BE2C (cell line): ENCODE data around the gene DUSP11.
A peak's percentile ranks its signal among the peaks of the same experiment; 100 is the strongest.
"Not testable (repeated sequence)": the region's sequence is repeated elsewhere in the genome, so short reads cannot be mapped to it uniquely, and the experiment has no call there.

Experiments used
- DNase-seq: peaks from one replicate; pipeline ENCODE4 v3.0.0-alpha.2; 2020
- H3K27me3 ChIP-seq: fragments of 250-450 bp; sonication (Bioruptor Pico); 2 replicates; pipeline ENCODE4 v1.5.1; 2020; ENCODE audit warnings: mild to moderate bottlenecking
- H3K36me3 ChIP-seq: fragments of 250-450 bp; sonication (Bioruptor Pico); 2 replicates; pipeline ENCODE4 v1.5.1; 2020; ENCODE audit warnings: mild to moderate bottlenecking
- H3K4me1 ChIP-seq: fragments of 250-450 bp; sonication (Bioruptor Pico); 2 replicates; pipeline ENCODE4 v1.5.1; 2020
- H3K4me3 ChIP-seq: 2 replicates; pipeline ENCODE4 v1.5.1; 2011; ENCODE audit warnings: low read depth, low read length
- H3K9me3 ChIP-seq: fragments of 250-450 bp; sonication (Bioruptor Pico); 2 replicates; pipeline ENCODE4 v1.5.1; 2020
- TF ChIP-seq, protein P1 (sequence below): IDR thresholded peaks from 2 replicates; pipeline ENCODE4 v1.5.1; 2012; ENCODE audit warnings: mild to moderate bottlenecking, low read depth, low read length

DUSP11 gene

DNA sequence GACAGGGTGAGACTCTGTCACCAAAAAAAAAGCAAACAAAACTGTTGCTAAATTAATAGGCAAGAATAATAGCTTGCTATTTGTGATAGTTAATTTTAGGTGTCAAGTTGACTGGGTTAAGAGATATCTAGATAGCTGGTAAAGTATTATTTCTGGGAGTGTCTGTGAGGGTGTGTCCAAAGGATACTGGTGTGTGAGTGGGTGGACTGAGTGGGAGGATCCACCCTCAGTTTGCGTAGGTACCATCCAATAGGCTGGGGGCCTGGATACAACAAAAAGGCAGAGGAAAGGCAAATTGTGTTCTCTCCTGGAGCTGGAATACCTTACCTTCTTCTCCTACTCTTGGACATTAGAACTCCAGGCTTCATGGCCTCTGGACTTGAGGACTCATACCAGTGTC, 15.0 kb downstream of the DUSP11 start:
- DNase-seq = no peak
- Histone ChIP-seq H3K36me3 (no peaks in the 10 kb centered on the region; the same call in 1 of the 2 replicates), H3K4me3 (no peak overlapping the region), H3K27me3 (no peaks in the 10 kb centered on the region), H3K4me1 (no peaks in the 10 kb centered on the region), H3K9me3 (no peaks in the 10 kb centered on the region)
- TF ChIP-seq, protein P1, sequence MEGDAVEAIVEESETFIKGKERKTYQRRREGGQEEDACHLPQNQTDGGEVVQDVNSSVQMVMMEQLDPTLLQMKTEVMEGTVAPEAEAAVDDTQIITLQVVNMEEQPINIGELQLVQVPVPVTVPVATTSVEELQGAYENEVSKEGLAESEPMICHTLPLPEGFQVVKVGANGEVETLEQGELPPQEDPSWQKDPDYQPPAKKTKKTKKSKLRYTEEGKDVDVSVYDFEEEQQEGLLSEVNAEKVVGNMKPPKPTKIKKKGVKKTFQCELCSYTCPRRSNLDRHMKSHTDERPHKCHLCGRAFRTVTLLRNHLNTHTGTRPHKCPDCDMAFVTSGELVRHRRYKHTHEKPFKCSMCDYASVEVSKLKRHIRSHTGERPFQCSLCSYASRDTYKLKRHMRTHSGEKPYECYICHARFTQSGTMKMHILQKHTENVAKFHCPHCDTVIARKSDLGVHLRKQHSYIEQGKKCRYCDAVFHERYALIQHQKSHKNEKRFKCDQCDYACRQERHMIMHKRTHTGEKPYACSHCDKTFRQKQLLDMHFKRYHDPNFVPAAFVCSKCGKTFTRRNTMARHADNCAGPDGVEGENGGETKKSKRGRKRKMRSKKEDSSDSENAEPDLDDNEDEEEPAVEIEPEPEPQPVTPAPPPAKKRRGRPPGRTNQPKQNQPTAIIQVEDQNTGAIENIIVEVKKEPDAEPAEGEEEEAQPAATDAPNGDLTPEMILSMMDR = no peak

- no peak overlapping the region for H3K4me3 ChIP-seq
- H3K27me3 ChIP-seq = no peaks in the 10 kb centered on the region
- H3K9me3 ChIP-seq = no peaks in the 10 kb centered on the region
- H3K4me1 ChIP-seq = no peaks in the 10 kb centered on the region
- no peaks in the 10 kb centered on the region; the same call in 1 of the 2 replicates for H3K36me3 ChIP-seq
- DNase-seq = no peak
- TF ChIP-seq, protein P1 = no peak
These were observed 17.3 kb downstream of the DUSP11 start for GRCh38 chr2:73762571-73762970.

- no peak for DNase-seq
- H3K36me3 ChIP-seq = no peaks in the 10 kb centered on the region; the same call in 1 of the 2 replicates
- TF ChIP-seq, protein P1 = no peak
- H3K9me3 ChIP-seq = no peaks in the 10 kb centered on the region
- no peaks in the 10 kb centered on the region for H3K27me3 ChIP-seq
- H3K4me1 ChIP-seq = no peaks in the 10 kb centered on the region
- H3K4me3 ChIP-seq = no peak overlapping the region
These were observed 20.0 kb downstream of the DUSP11 start for GRCh38 chr2:73759904-73760303.

- no peaks in the 10 kb centered on the region for H3K9me3 ChIP-seq
- DNase-seq = no peak
- no peaks in the 10 kb centered on the region for H3K27me3 ChIP-seq
- H3K4me3 ChIP-seq = no peak overlapping the region
- TF ChIP-seq, protein P1 = no peak
- H3K36me3 ChIP-seq = no peaks in the 10 kb centered on the region; the same call in 1 of the 2 replicates
- H3K4me1 ChIP-seq = no peaks in the 10 kb centered on the region
These were observed 20.6 kb downstream of the DUSP11 start for GRCh38 chr2:73759285-73759764.

DNA sequence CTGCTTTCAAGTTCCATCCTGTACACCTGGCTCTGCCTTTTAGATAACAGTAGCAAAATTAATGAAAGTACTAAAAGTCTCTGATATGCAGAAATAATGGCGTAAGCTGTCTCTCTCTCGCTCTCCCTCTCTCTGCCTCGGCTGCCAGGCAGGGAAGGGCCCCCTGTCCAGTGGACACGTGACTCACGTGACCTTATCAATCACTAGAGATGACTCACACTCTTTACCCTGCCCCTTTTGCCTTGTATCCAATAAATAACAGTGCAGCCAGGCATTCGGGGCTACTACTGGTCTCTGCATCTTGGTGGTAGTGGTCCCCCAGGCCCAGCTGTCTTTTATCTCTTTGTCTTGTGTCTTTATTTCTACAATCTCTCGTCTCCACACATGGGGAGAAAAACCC, 25.6 kb downstream of the DUSP11 start:
- peak; percentile 4 for DNase-seq
- not testable (repeated sequence) for H3K27me3 ChIP-seq, H3K9me3 ChIP-seq, H3K4me3 ChIP-seq, H3K4me1 ChIP-seq, H3K36me3 ChIP-seq

GRCh38 chr2:73749314-73749713, 30.6 kb downstream of the DUSP11 start:
- TF ChIP-seq, protein P1 = no peak
- no peak for DNase-seq
- Histone ChIP-seq H3K27me3 (no peaks in the 10 kb centered on the region), H3K4me3 (no peak overlapping the region), H3K36me3 (no peaks in the 10 kb centered on the region), H3K9me3 (no peaks in the 10 kb centered on the region), H3K4me1 (no peaks in the 10 kb centered on the region)

DNA sequence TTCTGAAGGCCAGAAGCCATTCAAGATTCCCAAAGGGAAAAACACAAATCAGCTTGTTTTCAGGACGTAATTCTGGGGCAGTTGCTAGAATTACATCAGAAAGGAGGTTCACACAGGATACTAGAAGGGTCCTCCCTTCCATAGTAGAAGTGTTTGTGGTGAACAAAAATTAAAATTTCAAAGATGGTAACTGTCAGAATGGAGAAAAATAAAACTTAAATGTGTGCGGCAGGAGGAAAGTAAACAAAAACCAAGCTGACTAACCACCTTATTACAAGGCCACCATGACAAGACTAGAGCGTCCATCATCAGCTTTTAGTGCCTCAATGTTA, 33.1 kb downstream of the DUSP11 start:
- Histone ChIP-seq H3K4me3 (no peak overlapping the region), H3K36me3 (no peaks in the 10 kb centered on the region), H3K27me3 (no peaks in the 10 kb centered on the region), H3K4me1 (no peaks in the 10 kb centered on the region), H3K9me3 (no peaks in the 10 kb centered on the region)
- TF ChIP-seq, protein P1 = no peak
- DNase-seq = no peak
